ENCODE measurements around the gene NGB.

The NGB gene

DNA sequence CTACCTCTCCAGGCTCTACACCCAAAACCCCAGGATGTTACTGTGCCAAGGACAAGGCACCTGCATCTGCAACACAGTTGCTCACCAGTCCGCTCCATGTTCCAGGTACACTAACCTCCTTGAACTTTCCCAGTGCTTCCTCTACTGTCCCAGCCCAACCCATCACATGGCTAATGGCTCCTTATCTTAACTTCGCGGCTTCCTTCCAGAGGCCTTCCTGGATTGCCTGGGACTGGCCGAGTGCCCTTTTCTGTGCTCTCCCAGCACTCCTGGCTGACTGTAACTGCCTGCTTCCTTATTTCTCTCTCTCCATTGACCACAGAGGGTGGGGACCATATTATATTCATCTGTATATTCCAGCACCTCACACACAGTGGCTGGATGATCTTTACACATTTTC, 28.8 kb upstream of the NGB start:
- TF ChIP-seq, protein P1, sequence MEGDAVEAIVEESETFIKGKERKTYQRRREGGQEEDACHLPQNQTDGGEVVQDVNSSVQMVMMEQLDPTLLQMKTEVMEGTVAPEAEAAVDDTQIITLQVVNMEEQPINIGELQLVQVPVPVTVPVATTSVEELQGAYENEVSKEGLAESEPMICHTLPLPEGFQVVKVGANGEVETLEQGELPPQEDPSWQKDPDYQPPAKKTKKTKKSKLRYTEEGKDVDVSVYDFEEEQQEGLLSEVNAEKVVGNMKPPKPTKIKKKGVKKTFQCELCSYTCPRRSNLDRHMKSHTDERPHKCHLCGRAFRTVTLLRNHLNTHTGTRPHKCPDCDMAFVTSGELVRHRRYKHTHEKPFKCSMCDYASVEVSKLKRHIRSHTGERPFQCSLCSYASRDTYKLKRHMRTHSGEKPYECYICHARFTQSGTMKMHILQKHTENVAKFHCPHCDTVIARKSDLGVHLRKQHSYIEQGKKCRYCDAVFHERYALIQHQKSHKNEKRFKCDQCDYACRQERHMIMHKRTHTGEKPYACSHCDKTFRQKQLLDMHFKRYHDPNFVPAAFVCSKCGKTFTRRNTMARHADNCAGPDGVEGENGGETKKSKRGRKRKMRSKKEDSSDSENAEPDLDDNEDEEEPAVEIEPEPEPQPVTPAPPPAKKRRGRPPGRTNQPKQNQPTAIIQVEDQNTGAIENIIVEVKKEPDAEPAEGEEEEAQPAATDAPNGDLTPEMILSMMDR (IDR thresholded peaks at IDR 0.05; ENCODE audit: extremely low read depth, missing control alignments) = no peak
- DNase-seq (ENCODE audit: low spot score) = no peak

DNA sequence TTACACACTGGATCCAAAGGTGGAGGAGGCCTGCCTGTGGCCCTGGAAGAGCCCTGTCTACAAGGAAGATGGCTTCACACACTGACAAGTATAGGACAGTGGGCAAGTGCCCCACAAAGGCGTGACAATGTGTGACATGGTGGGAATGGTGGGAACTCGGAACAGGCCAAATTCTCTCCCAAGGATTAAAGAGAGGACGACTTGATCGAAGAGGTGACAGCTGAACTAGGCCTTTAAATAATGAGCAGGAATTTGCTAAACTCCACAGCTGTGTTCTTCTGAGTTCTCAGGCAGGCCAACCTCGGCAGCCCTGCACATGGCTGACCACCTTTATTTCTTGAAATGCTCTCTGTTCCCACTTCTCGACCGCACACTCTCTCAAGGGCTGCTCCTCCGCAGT, 25.9 kb upstream of the NGB start:
- DNase-seq (ENCODE audit: low spot score) = no peak
- TF ChIP-seq, protein P1 (IDR thresholded peaks at IDR 0.05; ENCODE audit: extremely low read depth, missing control alignments) = no peak

DNA sequence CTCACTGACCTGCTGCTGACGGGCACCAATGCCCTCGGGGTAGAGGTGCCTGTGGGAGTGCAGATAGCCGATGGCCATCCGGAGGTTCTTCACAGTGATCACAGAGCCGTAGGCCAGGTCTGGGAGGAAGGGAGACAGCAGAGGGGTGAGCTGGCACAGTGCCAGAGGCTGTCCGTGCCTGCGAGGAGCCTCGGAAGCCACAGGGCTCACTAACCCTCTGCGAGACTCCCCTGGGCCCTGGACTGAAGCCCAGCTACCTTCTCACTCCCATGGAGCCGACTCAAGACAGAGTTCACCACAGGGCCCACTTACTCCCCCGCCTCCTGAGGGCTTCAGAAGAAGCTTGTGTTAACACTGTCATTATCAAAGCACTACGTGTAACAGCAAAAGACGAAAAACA, 25.1 kb upstream of the NGB start:
- TF ChIP-seq, protein P1 (IDR thresholded peaks at IDR 0.05; ENCODE audit: extremely low read depth, missing control alignments) = no peak
- DNase-seq (ENCODE audit: low spot score) = no peak

DNA sequence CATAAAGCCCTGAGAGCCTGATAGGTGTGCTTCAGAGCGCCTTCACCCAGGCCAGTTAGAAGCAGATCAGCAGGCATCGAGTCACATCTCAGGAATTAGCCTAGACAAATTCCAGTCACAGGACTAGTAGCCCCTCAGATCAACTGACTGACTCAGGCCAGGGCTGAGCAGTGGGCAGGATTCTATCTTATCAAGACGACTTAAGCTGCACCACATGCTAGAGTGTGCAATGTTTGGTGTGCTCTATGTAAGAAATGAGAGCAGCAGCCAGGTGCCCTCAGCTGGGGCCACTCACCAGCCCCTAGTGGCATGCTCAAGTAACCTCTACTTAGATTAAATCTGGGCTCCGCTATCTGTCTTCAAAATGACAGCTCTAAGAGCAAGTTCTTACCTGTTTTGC, 19.7 kb upstream of the NGB start:
- TF ChIP-seq, protein P1 (IDR thresholded peaks at IDR 0.05; ENCODE audit: extremely low read depth, missing control alignments) = no peak
- no peak for DNase-seq (ENCODE audit: low spot score)

DNA sequence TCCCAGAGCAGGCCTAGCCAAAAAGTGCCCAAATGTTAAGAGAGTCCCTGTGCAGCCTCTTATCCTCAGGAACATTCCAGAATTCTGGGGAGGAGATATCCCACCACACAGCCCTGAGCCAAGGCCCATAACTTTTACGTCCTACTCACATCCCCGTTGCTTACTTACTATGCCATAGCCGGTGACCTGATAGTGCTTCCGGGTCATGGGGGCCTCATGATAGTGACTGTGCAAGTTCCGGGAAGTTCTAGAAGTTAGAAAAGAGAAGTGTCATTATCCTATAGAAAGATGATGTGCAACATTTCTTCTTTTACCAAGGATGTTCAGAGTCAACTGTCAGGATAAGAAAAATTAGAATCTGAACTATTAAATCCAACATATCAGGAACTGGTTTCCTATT, 15.6 kb upstream of the NGB start:
- DNase-seq (ENCODE audit: low spot score) = no peak
- TF ChIP-seq, protein P1 (IDR thresholded peaks at IDR 0.05; ENCODE audit: extremely low read depth, missing control alignments) = no peak

- no peak for DNase-seq (ENCODE audit: low spot score)
- TF ChIP-seq, protein P1 (IDR thresholded peaks at IDR 0.05; ENCODE audit: extremely low read depth, missing control alignments) = no peak
Observed at GRCh38 chr14:77284466-77284865, 13.5 kb upstream of the NGB start.

DNA sequence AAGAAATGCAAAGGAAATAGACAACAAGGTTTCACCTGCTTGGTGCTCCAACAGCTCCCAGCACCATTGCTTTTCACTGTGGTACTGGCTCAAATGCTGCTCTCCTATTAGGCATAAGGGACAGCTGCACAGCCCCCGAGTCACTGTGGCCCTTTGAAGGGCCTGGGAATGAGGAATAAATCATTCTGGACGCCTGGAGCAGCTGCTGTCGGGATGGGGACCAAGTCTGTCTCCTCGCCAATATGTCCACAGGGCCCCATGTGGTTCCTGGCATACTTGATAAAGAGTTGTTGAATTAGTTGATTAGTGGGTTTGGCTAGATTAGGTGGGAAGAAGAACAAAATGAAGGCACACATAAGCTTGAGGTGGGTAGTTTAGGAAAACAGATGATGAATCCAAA, 13.1 kb upstream of the NGB start:
- TF ChIP-seq, protein P1 (IDR thresholded peaks at IDR 0.05; ENCODE audit: extremely low read depth, missing control alignments) = no peak

More for the DNA sequence above, 13.1 kb upstream of the NGB start:
- no peak for DNase-seq (ENCODE audit: low spot score)

All from GM20000 (cell line).